ENCODE results near the gene FILIP1L. TPM values are rescaled to one million over a fixed set of nuclear protein-coding genes. Genes with fewer than 3 reads are reported as not detected.

Gene FILIP1L
- total and polyA plus RNA-seq, 2 of the 13 experiments (the other 11 are each of a cell fraction or from before 2014, with no cell fraction given), result 8.1 to 187 TPM

- TF ChIP-seq PHF20 (CRISPR knock-in tag; IDR thresholded peaks at IDR 0.05) (no peak), KAT8 (CRISPR knock-in tag; IDR thresholded peaks at IDR 0.05) (peak; percentile 45; the same call in 1 of the 2 replicates), ZNF280D (CRISPR knock-in tag; IDR thresholded peaks at IDR 0.05) (no peak), ZBTB20 (CRISPR knock-in tag; IDR thresholded peaks at IDR 0.05; ENCODE audit: borderline replicate concordance, low read depth) (peak; percentile 48; the same call in 1 of the 2 replicates), E2F5 (CRISPR knock-in tag; conservative IDR thresholded peaks at IDR 0.05) (no peak), EP300 (IDR thresholded peaks at IDR 0.05; ENCODE audit: low read depth in 2 of 2, low read length in 2 of 2) (peak in 1 of 2 experiments; percentile 42; a peak in 1 of 4 replicates), EP300 (CRISPR knock-in tag; IDR thresholded peaks at IDR 0.05; ENCODE audit: borderline replicate concordance) (no peak), ZNF781 (CRISPR knock-in tag; IDR thresholded peaks at IDR 0.05; ENCODE audit: borderline replicate concordance, not compliant biosample characterization) (no peak), NFATC3 (CRISPR knock-in tag; IDR thresholded peaks at IDR 0.05) (no peak), SIN3A (IDR thresholded peaks at IDR 0.05; ENCODE audit: borderline replicate concordance, low read depth, low read length) (no peak), SSRP1 (CRISPR knock-in tag; IDR thresholded peaks at IDR 0.05) (no peak), ZBTB7A (CRISPR knock-in tag; IDR thresholded peaks at IDR 0.05) (no peak), RXRB (CRISPR knock-in tag; IDR thresholded peaks at IDR 0.05; ENCODE audit: borderline replicate concordance) (peak; percentile 15; the same call in 1 of the 2 replicates), ISX (CRISPR knock-in tag; conservative IDR thresholded peaks at IDR 0.05) (no peak), ZNF816 (CRISPR knock-in tag; IDR thresholded peaks at IDR 0.05; ENCODE audit: borderline replicate concordance) (no peak), NFIC (IDR thresholded peaks at IDR 0.05; ENCODE audit: low read length) (0 out of 2 replicates have a peak, but pooled peaks have one; percentile 8), ZSCAN21 (CRISPR knock-in tag; IDR thresholded peaks at IDR 0.05; ENCODE audit: borderline replicate concordance) (no peak), ZNF562 (CRISPR knock-in tag; IDR thresholded peaks at IDR 0.05; ENCODE audit: borderline replicate concordance) (no peak), ARID4A (CRISPR knock-in tag; IDR thresholded peaks at IDR 0.05; ENCODE audit: borderline replicate concordance) (no peak; the same call in 1 of the 2 replicates), ZFAT (CRISPR knock-in tag; conservative IDR thresholded peaks at IDR 0.05) (no peak), IRF2 (CRISPR knock-in tag; IDR thresholded peaks at IDR 0.05) (no peak), TCF7 (IDR thresholded peaks at IDR 0.05; ENCODE audit: low read depth) (peak; percentile 40; the same call in 1 of the 2 replicates)
These were observed 218.4 kb downstream of the FILIP1L start (continued) for GRCh38 chr3:99895703-99896441.

Measured in HepG2 (cell line).